ENCODE data around the gene NFE2.

NFE2 gene

DNA sequence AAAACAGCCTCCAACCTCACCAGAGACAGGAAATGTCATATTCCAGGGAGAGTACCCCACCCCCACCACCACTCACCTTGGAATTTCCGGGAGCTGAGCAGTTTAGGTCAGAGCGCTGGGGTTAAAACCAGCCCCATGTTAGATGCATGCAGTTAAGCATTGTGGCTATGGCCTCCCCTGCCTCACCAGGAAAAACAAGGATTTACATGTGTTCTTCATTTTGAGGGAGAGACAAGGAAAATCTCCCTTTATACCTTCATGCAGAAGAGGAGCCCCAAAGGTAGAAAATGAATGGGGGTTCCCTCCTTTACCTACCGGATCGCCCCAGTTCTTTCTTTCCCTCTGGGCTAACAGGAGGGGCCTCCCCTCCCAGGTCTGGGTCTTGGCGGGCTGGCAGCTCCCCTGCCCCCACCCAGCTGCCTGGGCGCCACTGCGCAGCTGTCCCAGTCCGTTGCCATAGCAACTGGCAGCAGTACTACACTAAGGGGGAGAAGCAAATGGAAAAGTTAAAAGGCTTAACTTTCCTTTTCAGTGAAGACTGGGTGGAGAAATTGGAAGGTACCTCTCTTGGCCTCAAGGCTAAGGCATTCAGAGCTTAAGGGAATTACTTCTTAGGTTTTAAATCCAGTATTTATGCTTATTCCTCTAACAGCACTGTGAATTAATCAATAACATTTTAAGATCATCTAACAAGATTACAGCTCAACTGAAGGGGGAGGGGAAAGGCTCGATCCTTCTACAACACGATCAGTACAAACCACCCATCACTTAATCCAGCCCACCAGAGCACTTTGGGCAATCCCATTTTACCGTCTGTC, 41.4 kb downstream of the NFE2 start (continued):
- TF ChIP-seq, protein P1, sequence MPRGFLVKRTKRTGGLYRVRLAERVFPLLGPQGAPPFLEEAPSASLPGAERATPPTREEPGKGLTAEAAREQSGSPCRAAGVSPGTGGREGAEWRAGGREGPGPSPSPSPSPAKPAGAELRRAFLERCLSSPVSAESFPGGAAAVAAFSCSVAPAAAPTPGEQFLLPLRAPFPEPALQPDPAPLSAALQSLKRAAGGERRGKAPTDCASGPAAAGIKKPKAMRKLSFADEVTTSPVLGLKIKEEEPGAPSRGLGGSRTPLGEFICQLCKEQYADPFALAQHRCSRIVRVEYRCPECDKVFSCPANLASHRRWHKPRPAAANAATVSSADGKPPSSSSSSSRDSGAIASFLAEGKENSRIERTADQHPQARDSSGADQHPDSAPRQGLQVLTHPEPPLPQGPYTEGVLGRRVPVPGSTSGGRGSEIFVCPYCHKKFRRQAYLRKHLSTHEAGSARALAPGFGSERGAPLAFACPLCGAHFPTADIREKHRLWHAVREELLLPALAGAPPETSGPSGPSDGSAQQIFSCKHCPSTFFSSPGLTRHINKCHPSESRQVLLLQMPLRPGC (tag by site-specific recombination; IDR thresholded peaks at IDR 0.05) = 0 out of 2 replicates have a peak, but pooled peaks have one; percentile 6
- no peak for TF ChIP-seq YY2 (tag by site-specific recombination; IDR thresholded peaks at IDR 0.05)
- TF ChIP-seq ZNF221 (tag by site-specific recombination; IDR thresholded peaks at IDR 0.05; ENCODE audit: borderline replicate concordance) = no peak
- no peak for TF ChIP-seq ZNF211 (tag by site-specific recombination; IDR thresholded peaks at IDR 0.05; ENCODE audit: low read depth)
- TF ChIP-seq ZFP69B (tag by site-specific recombination; IDR thresholded peaks at IDR 0.05) = no peak
- no peak for TF ChIP-seq ZNF248 (tag by site-specific recombination; IDR thresholded peaks at IDR 0.05)
- TF ChIP-seq ZNF76 (tag by site-specific recombination; IDR thresholded peaks at IDR 0.05; ENCODE audit: borderline replicate concordance, low read depth) = no peak
- TF ChIP-seq ZNF121 (tag by site-specific recombination; IDR thresholded peaks at IDR 0.05) = no peak
- TF ChIP-seq ZNF184 (tag by site-specific recombination; IDR thresholded peaks at IDR 0.05) = no peak
- no peak for TF ChIP-seq ZNF544 (tag by site-specific recombination; IDR thresholded peaks at IDR 0.05)
- peak; percentile 9; the same call in 1 of the 2 replicates for TF ChIP-seq SP7 (tag by site-specific recombination; IDR thresholded peaks at IDR 0.05)
- TF ChIP-seq ZNF239 (tag by site-specific recombination; IDR thresholded peaks at IDR 0.05) = no peak
- TF ChIP-seq, protein P2, sequence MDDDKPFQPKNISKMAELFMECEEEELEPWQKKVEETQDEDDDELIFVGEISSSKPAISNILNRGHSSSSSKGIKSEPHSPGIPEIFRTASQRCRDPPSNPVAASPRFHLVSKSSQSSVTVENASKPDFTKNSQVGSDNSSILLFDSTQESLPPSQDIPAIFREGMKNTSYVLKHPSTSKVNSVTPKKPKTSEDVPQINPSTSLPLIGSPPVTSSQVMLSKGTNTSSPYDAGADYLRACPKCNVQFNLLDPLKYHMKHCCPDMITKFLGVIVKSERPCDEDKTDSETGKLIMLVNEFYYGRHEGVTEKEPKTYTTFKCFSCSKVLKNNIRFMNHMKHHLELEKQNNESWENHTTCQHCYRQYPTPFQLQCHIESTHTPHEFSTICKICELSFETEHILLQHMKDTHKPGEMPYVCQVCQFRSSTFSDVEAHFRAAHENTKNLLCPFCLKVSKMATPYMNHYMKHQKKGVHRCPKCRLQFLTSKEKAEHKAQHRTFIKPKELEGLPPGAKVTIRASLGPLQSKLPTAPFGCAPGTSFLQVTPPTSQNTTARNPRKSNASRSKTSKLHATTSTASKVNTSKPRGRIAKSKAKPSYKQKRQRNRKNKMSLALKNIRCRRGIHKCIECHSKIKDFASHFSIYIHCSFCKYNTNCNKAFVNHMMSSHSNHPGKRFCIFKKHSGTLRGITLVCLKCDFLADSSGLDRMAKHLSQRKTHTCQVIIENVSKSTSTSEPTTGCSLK (tag by site-specific recombination; IDR thresholded peaks at IDR 0.05) = no peak
- TF ChIP-seq ZNF341 (tag by site-specific recombination; IDR thresholded peaks at IDR 0.05; ENCODE audit: low read depth) = no peak
- TF ChIP-seq KLF9 (tag by site-specific recombination; IDR thresholded peaks at IDR 0.05; ENCODE audit: low read depth) = no peak
- TF ChIP-seq, protein P3, sequence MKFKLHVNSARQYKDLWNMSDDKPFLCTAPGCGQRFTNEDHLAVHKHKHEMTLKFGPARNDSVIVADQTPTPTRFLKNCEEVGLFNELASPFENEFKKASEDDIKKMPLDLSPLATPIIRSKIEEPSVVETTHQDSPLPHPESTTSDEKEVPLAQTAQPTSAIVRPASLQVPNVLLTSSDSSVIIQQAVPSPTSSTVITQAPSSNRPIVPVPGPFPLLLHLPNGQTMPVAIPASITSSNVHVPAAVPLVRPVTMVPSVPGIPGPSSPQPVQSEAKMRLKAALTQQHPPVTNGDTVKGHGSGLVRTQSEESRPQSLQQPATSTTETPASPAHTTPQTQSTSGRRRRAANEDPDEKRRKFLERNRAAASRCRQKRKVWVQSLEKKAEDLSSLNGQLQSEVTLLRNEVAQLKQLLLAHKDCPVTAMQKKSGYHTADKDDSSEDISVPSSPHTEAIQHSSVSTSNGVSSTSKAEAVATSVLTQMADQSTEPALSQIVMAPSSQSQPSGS (tag by site-specific recombination; IDR thresholded peaks at IDR 0.05; ENCODE audit: low read depth) = no peak
- TF ChIP-seq, protein P4, sequence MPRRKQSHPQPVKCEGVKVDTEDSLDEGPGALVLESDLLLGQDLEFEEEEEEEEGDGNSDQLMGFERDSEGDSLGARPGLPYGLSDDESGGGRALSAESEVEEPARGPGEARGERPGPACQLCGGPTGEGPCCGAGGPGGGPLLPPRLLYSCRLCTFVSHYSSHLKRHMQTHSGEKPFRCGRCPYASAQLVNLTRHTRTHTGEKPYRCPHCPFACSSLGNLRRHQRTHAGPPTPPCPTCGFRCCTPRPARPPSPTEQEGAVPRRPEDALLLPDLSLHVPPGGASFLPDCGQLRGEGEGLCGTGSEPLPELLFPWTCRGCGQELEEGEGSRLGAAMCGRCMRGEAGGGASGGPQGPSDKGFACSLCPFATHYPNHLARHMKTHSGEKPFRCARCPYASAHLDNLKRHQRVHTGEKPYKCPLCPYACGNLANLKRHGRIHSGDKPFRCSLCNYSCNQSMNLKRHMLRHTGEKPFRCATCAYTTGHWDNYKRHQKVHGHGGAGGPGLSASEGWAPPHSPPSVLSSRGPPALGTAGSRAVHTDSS (tag by site-specific recombination; IDR thresholded peaks at IDR 0.05) = no peak
- peak; percentile 44 for TF ChIP-seq ZEB2 (tag by site-specific recombination; IDR thresholded peaks at IDR 0.05)
- TF ChIP-seq, protein P5, sequence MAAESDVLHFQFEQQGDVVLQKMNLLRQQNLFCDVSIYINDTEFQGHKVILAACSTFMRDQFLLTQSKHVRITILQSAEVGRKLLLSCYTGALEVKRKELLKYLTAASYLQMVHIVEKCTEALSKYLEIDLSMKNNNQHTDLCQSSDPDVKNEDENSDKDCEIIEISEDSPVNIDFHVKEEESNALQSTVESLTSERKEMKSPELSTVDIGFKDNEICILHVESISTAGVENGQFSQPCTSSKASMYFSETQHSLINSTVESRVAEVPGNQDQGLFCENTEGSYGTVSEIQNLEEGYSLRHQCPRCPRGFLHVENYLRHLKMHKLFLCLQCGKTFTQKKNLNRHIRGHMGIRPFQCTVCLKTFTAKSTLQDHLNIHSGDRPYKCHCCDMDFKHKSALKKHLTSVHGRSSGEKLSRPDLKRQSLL (tag by site-specific recombination; IDR thresholded peaks at IDR 0.05) = no peak
- 0 out of 2 replicates have a peak, but pooled peaks have one; percentile 28 for TF ChIP-seq ZNF660 (tag by site-specific recombination; IDR thresholded peaks at IDR 0.05)
- TF ChIP-seq ZNF571 (tag by site-specific recombination; IDR thresholded peaks at IDR 0.05) = no peak
- no peak for TF ChIP-seq ZNF23 (tag by site-specific recombination; IDR thresholded peaks at IDR 0.05; ENCODE audit: borderline replicate concordance)
- TF ChIP-seq GLI4 (tag by site-specific recombination; IDR thresholded peaks at IDR 0.05) = no peak
- TF ChIP-seq ZNF433 (tag by site-specific recombination; IDR thresholded peaks at IDR 0.05; ENCODE audit: low read depth) = no peak
- no peak for TF ChIP-seq WT1 (tag by site-specific recombination; IDR thresholded peaks at IDR 0.05)
- TF ChIP-seq PRDM1 (tag by site-specific recombination; IDR thresholded peaks at IDR 0.05) = peak; percentile 94
- peak; percentile 76 for TF ChIP-seq GLIS2 (tag by site-specific recombination; IDR thresholded peaks at IDR 0.05)
- TF ChIP-seq ZNF266 (tag by site-specific recombination; IDR thresholded peaks at IDR 0.05; ENCODE audit: low read depth) = no peak

All from HEK293 (cell line).